Endodermal cell (in vitro differentiated cells): Measurements from ENCODE around the gene DGKZ. TPM values are rescaled to one million over a fixed set of nuclear protein-coding genes. Genes with fewer than 3 reads are reported as not detected.

ENCODE experiments used
- DNase-seq: peaks from one replicate; pipeline ENCODE4 v3.0.0-alpha.2; 2017
- H3K27ac ChIP-seq: 2 replicates; pipeline ENCODE4 v1.5.1; 2013; ENCODE audit warnings: mild to moderate bottlenecking, low read depth, low read length, moderate library complexity
- H3K27me3 ChIP-seq: 2 replicates; pipeline ENCODE4 v1.6.1; 2013; ENCODE audit warnings: mild to moderate bottlenecking, low read length, moderate library complexity; ENCODE audit not compliant: insufficient read depth, control insufficient read depth, poor library complexity, severe bottlenecking
- H3K36me3 ChIP-seq: 2 replicates; pipeline ENCODE4 v1.7.0; 2013; ENCODE audit warnings: mild to moderate bottlenecking, low read length, moderate library complexity; ENCODE audit not compliant: control insufficient read depth, insufficient read depth
- H3K4me1 ChIP-seq: one replicate; pipeline ENCODE4 v1.7.0; 2013; ENCODE audit warnings: low read length; ENCODE audit not compliant: control insufficient read depth, insufficient read depth
- H3K4me3 ChIP-seq: 2 replicates; pipeline ENCODE4 v1.5.1; 2013; ENCODE audit warnings: mild to moderate bottlenecking, low read length, moderate library complexity
- H3K9ac ChIP-seq: 2 replicates; pipeline ENCODE4 v1.6.1; 2013; ENCODE audit warnings: mild to moderate bottlenecking, low read length, moderate library complexity; ENCODE audit not compliant: poor library complexity, severe bottlenecking; ENCODE audit errors: extremely low read depth
- H3K9me3 ChIP-seq: 2 replicates; pipeline ENCODE4 v1.6.1; 2013; ENCODE audit warnings: mild to moderate bottlenecking, low read length, moderate library complexity; ENCODE audit not compliant: control insufficient read depth
- H3K27ac Mint-ChIP-seq: 2 replicates; pipeline ENCODE4 v1.8.0; 2020; ENCODE audit warnings: mixed read lengths
- H3K27me3 Mint-ChIP-seq: 2 replicates; pipeline ENCODE4 v1.8.0; 2021; ENCODE audit warnings: mild to moderate bottlenecking, mixed read lengths; ENCODE audit not compliant: insufficient read depth
- H3K36me3 Mint-ChIP-seq: 2 replicates; pipeline ENCODE4 v1.8.0; 2020; ENCODE audit warnings: low read depth, mixed read lengths
- H3K4me1 Mint-ChIP-seq: 2 replicates; pipeline ENCODE4 v1.8.0; 2020; ENCODE audit warnings: mixed read lengths
- H3K4me3 Mint-ChIP-seq: 2 replicates; pipeline ENCODE4 v1.8.0; 2020; ENCODE audit warnings: mild to moderate bottlenecking, moderate library complexity, mixed read lengths
- H3K9me3 Mint-ChIP-seq: 2 replicates; pipeline ENCODE4 v1.8.0; 2020; ENCODE audit warnings: mild to moderate bottlenecking, mixed read lengths
- CTCF ChIP-seq: fragments of 200-600 bp; sonication (generic); conservative IDR thresholded peaks from 2 replicates; pipeline ENCODE4 v1.5.0; 2021; ENCODE audit warnings: antibody characterized with exemption, mild to moderate bottlenecking
- WGBS, 2 experiments: methylation state at CpG; one replicate each; pipeline versions ENCODE4 v1.1.5 to v1.1.7; 2013; ENCODE audit warnings: missing lambda C conversion rate in 2 of 2, mixed read lengths in 1 of 2; ENCODE audit not compliant: insufficient coverage in 1 of 2, insufficient read length in 1 of 2; 5-methylcytosine and 5-hydroxymethylcytosine counted together
- total RNA-seq, 2 donors: library from RNA; stranded (reverse); fragmentation: NEBNext Ultra II Directional in 1 of 2; extraction: Animal tissue kit (Norgen Biotek cat#: 25700) in 1 of 2; gene quantifications; 2 replicates in 1 of 2; 3 replicates in 1 of 2; pipeline ENCODE4 v1.2.1, GENCODE V29; 2021

The DGKZ gene
- total RNA-seq, 2 donors from 2014 or later = 49.6 to 57.3 TPM

DNA sequence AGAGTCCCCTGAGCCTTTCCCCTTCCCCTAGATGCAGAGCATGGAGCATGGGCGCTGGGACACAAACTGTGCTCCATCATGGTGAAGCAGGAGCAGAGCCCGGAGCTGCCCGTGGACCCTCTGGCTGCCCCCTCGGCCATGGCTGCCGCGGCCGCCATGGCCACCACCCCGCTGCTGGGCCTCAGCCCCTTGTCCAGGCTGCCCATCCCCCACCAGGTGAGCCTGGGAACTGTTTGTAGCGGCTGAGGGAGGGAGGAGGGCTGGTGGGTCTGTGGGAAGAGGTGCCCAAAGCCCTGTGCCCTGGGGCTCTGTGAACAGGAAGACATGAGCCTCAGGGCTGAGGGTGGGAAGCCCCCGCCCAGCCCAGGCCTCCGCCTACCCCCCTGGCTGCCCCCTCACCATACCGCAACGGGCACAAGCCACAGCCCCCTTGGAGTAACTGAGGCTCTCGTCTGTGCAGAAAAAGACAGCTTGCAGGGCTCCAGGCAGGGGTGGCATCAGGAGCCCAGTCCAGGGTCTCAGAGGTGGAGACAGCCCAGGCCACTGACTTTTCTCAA, 39.4 kb upstream of the DGKZ start:
- Mint-ChIP-seq H3K27ac (no peak overlapping the region), H3K4me3 (no peak overlapping the region), H3K9me3 (no peaks in the 10 kb centered on the region), H3K27me3 (no peaks in the 10 kb centered on the region), H3K4me1 (peaks cover 9% of the 10 kb centered on the region), H3K36me3 (peaks cover 5% of the 10 kb centered on the region)
- no peaks in the 10 kb centered on the region for H3K4me1 ChIP-seq
- no peak for TF ChIP-seq CTCF
- H3K27ac ChIP-seq = no peak overlapping the region
- no peak overlapping the region for H3K4me3 ChIP-seq
- H3K36me3 ChIP-seq = peaks cover 4% of the 10 kb centered on the region
- WGBS, 2 experiments = 83 to 84% methylated on average over 3 to 14 of the region's 14 CpGs
- DNase-seq = peak; percentile 76
- H3K9me3 ChIP-seq = no peaks in the 10 kb centered on the region
- no peaks in the 10 kb centered on the region for H3K27me3 ChIP-seq
- no peak overlapping the region for H3K9ac ChIP-seq

GRCh38 chr11:46308631-46309419, 38.4 kb upstream of the DGKZ start:
- Mint-ChIP-seq H3K27ac (no peak overlapping the region), H3K27me3 (no peaks in the 10 kb centered on the region)

GRCh38 chr11:46309814-46310259, 37.4 kb upstream of the DGKZ start:
- Histone ChIP-seq H3K4me3 (no peak overlapping the region), H3K27me3 (no peaks in the 10 kb centered on the region), H3K4me1 (no peaks in the 10 kb centered on the region), H3K27ac (no peak overlapping the region), H3K9ac (no peak overlapping the region), H3K9me3 (no peaks in the 10 kb centered on the region), H3K36me3 (peaks cover 4% of the 10 kb centered on the region)
- 66 to 70% methylated on average over 2 of the region's 4 CpGs for WGBS, 2 experiments
- H3K36me3 Mint-ChIP-seq = peaks cover 5% of the 10 kb centered on the region
- H3K4me1 Mint-ChIP-seq = peaks cover 9% of the 10 kb centered on the region
- DNase-seq = no peak
- no peaks in the 10 kb centered on the region for H3K9me3 Mint-ChIP-seq
- no peak overlapping the region for H3K27ac Mint-ChIP-seq
- TF ChIP-seq CTCF = no peak
- H3K27me3 Mint-ChIP-seq = no peaks in the 10 kb centered on the region
- H3K4me3 Mint-ChIP-seq = no peak overlapping the region

More at GRCh38 chr11:46308631-46309419, 38.4 kb upstream of the DGKZ start:
- no peak overlapping the region for H3K27ac ChIP-seq
- H3K9me3 Mint-ChIP-seq = no peaks in the 10 kb centered on the region
- H3K36me3 Mint-ChIP-seq = peaks cover 5% of the 10 kb centered on the region
- no peaks in the 10 kb centered on the region for H3K4me1 ChIP-seq
- peak; percentile 94 for TF ChIP-seq CTCF
- H3K4me1 Mint-ChIP-seq = peaks cover 9% of the 10 kb centered on the region
- H3K9ac ChIP-seq = no peak overlapping the region
- no peaks in the 10 kb centered on the region for H3K9me3 ChIP-seq
- no peak overlapping the region for H3K4me3 ChIP-seq
- peak; percentile 94 for DNase-seq
- peaks cover 4% of the 10 kb centered on the region for H3K36me3 ChIP-seq
- WGBS, 2 experiments = 31 to 45% methylated on average over 8 to 12 of the region's 12 CpGs
- H3K27me3 ChIP-seq = no peaks in the 10 kb centered on the region
- H3K4me3 Mint-ChIP-seq = no peak overlapping the region
